GM21381 (cell line): ENCODE measurements around the gene LRRC8E.
"Not testable (repeated sequence)": the region's sequence is repeated elsewhere in the genome, so short reads cannot be mapped to it uniquely, and the experiment has no call there.

Source experiments
- ATAC-seq: cut with Tn5 transposase; IDR thresholded peaks from one replicate; pipeline ENCODE4 v1.9.1; 2021; ENCODE audit warnings: mild to moderate bottlenecking, moderate library complexity; ENCODE audit not compliant: unreplicated experiment

The LRRC8E gene

GRCh38 chr19:7883796-7884570 is 4.3 kb upstream of the LRRC8E start:
- ATAC-seq: no peak

- ATAC-seq: no peak
Observed at GRCh38 chr19:7885818-7886217, 2.5 kb upstream of the LRRC8E start.

- ATAC-seq: no peak
Observed at GRCh38 chr19:7887408-7888144, 734 bp upstream of the LRRC8E start.

- ATAC-seq: no peak
Observed at GRCh38 chr19:7888826-7889217, 512 bp downstream of the LRRC8E start.

GRCh38 chr19:7893362-7894101 is 5.2 kb downstream of the LRRC8E start:
- not testable (repeated sequence) for ATAC-seq

- ATAC-seq: no peak
Observed at GRCh38 chr19:7894612-7895309, 6.5 kb downstream of the LRRC8E start.

- ATAC-seq: no peak
Observed at GRCh38 chr19:7895565-7895964, 7.3 kb downstream of the LRRC8E start.

- no peak for ATAC-seq
Observed at GRCh38 chr19:7897292-7897691, 9.0 kb downstream of the LRRC8E start.

GRCh38 chr19:7898967-7899366 is 10.7 kb downstream of the LRRC8E start:
- no peak for ATAC-seq

- no peak for ATAC-seq
Observed at GRCh38 chr19:7899751-7900378, 11.6 kb downstream of the LRRC8E start.

- ATAC-seq: no peak
Observed at GRCh38 chr19:7900401-7900870, 12.1 kb downstream of the LRRC8E start.

GRCh38 chr19:7900931-7901330 is 12.6 kb downstream of the LRRC8E start:
- no peak for ATAC-seq

GRCh38 chr19:7901337-7901736 is 13.0 kb downstream of the LRRC8E start:
- ATAC-seq: no peak

- ATAC-seq: no peak
Observed at GRCh38 chr19:7902796-7903243, 14.5 kb downstream of the LRRC8E start.

GRCh38 chr19:7903244-7904073 is 15.1 kb downstream of the LRRC8E start, which contains the start of gene MAP2K7:
MAP2K7 (plus strand) TSS chr19:7903877; CDS start chr19:7903945, 68 bp downstream.
- ATAC-seq: peak; percentile 84

- peak; percentile 33 for ATAC-seq
Observed at GRCh38 chr19:7904074-7905020, 16.0 kb downstream of the LRRC8E start.

- no peak for ATAC-seq
Observed at GRCh38 chr19:7905268-7905667, 17.0 kb downstream of the LRRC8E start.

GRCh38 chr19:7905859-7906258 is 17.5 kb downstream of the LRRC8E start:
- no peak for ATAC-seq
